Measurements from ENCODE around the gene AIFM2. TPM values are rescaled to one million over a fixed set of nuclear protein-coding genes. Genes with fewer than 3 reads are reported as not detected.

Gene AIFM2
- total and polyA plus RNA-seq, 11 donors: 12.9 to 31.8 (median 18.1) TPM

DNA sequence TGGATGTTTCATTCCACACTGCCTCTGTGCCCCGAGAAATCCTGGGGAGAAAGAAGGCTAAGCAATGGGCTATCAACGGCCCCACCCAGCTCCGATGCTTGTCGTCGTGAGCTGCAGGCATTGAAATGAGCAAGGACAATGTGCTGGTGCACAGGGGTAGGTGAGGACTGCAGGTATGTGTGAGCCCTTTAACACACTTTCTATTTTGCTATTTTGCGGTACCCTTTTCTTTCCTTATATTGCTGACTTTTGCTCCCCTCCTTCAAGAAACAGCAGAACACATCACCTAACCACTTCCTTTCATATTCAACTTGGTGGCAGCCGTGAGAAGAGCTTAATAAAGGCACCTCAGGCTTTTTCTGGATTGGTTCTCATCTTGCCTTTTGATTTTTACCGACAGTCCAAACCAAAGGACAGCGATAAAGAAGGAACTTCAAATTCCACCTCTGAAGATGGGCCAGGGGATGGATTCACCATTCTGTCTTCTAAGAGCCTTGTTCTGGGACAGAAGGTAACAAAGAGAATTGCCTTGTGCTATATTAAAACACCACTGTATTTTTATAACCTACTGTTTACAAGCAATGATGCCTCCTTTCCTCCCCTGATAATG, 39.2 kb downstream of the AIFM2 start:
- H3K27ac ChIP-seq: peak overlapping the region in 1 of 12 donors; percentile 13
- H3K4me1 ChIP-seq: no peaks in the 10 kb centered on the region
- no peaks in the 10 kb centered on the region for H3K9me3 ChIP-seq
- no peaks in the 10 kb centered on the region for H3K27me3 ChIP-seq
- ATAC-seq (no peak), DNase-seq (no peak)
- TF ChIP-seq, protein P1, sequence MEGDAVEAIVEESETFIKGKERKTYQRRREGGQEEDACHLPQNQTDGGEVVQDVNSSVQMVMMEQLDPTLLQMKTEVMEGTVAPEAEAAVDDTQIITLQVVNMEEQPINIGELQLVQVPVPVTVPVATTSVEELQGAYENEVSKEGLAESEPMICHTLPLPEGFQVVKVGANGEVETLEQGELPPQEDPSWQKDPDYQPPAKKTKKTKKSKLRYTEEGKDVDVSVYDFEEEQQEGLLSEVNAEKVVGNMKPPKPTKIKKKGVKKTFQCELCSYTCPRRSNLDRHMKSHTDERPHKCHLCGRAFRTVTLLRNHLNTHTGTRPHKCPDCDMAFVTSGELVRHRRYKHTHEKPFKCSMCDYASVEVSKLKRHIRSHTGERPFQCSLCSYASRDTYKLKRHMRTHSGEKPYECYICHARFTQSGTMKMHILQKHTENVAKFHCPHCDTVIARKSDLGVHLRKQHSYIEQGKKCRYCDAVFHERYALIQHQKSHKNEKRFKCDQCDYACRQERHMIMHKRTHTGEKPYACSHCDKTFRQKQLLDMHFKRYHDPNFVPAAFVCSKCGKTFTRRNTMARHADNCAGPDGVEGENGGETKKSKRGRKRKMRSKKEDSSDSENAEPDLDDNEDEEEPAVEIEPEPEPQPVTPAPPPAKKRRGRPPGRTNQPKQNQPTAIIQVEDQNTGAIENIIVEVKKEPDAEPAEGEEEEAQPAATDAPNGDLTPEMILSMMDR (IDR thresholded peaks at IDR 0.05): no peak
- no peak for TF ChIP-seq POLR2A (IDR thresholded peaks at IDR 0.05)
- WGBS, 4 donors: 91 to 97% (median 94%) methylated on average over 9 of the region's 9 CpGs
- intact Hi-C loops (cut with DNase I): no loop called here
- H3K36me3 ChIP-seq: peaks cover 0 to 69% (median 39%) of the 10 kb centered on the region in 9 donors
- peak overlapping the region in 1 of 12 donors; percentile 13 for H3K4me3 ChIP-seq

DNA sequence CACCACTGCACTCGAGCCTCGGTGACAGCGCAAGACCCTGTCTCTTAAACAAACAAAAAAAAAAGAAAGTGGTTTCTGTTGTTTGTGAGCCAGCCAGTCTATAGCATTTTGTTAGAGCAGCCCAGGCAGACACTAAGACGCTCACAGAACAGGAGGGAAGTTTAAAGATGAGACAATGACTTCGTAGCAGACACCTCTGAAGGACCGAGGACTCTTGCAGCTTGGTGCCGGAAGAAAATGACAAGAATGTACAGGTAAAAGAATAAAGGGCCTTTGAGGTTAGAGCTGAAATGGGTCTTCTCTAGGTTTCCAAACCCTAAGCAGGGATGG, 40.3 kb downstream of the AIFM2 start:
- DNase-seq (no peak), ATAC-seq (no peak)
- intact Hi-C loops (cut with DNase I): no loop called here
- no peak for TF ChIP-seq POLR2A (IDR thresholded peaks at IDR 0.05)
- Histone ChIP-seq H3K4me3 (peak overlapping the region in 1 of 12 donors; percentile 21), H3K9me3 (no peaks in the 10 kb centered on the region), H3K4me1 (no peaks in the 10 kb centered on the region), H3K27ac (peak overlapping the region in 1 of 12 donors; percentile 0), H3K36me3 (peaks cover 0 to 65% (median 39%) of the 10 kb centered on the region in 9 donors), H3K27me3 (no peaks in the 10 kb centered on the region)
- WGBS, 4 donors: 93 to 95% (median 94%) methylated on average over 7 of the region's 7 CpGs

GRCh38 chr10:70090951-70091350, 41.7 kb downstream of the AIFM2 start:
- ATAC-seq: no peak
- TF ChIP-seq POLR2A (IDR thresholded peaks at IDR 0.05): no peak
- TF ChIP-seq, protein P1 (IDR thresholded peaks at IDR 0.05): no peak
- WGBS, 4 donors: 95 to 97% (median 96%) methylated on average over 5 of the region's 5 CpGs
- DNase-seq: no peak
- H3K4me3 ChIP-seq: no peak overlapping the region
- H3K4me1 ChIP-seq: peaks cover 0 to 3% (median 0%) of the 10 kb centered on the region in 12 donors
- intact Hi-C loops (cut with DNase I): no loop called here
- no peaks in the 10 kb centered on the region for H3K9me3 ChIP-seq
- H3K27ac ChIP-seq: no peak overlapping the region
- H3K36me3 ChIP-seq: peaks cover 0 to 58% (median 39%) of the 10 kb centered on the region in 9 donors
- no peaks in the 10 kb centered on the region for H3K27me3 ChIP-seq

DNA sequence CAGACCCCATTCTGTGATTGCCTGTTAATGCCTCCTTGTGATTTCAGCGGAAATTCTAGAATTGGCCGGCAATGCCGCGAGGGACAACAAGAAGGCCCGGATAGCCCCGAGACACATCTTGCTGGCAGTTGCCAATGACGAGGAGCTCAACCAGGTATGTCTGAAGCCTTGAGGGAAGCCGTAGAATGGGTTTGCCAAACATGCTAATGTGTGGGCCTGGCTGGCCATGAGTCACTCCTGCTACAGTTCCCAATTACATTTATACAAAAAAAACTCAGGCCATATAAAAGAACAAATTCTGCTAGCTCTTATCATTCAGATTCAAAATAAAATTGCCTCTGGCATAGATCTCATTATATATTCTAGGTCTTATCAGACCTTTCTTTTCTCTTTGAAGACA, 42.6 kb downstream of the AIFM2 start:
- no peak for ATAC-seq
- Histone ChIP-seq H3K36me3 (peaks cover 0 to 52% (median 33%) of the 10 kb centered on the region in 9 donors), H3K9me3 (no peaks in the 10 kb centered on the region), H3K27ac (no peak overlapping the region), H3K27me3 (no peaks in the 10 kb centered on the region), H3K4me3 (no peak overlapping the region), H3K4me1 (peaks cover 0 to 3% (median 0%) of the 10 kb centered on the region in 12 donors)
- intact Hi-C loops (cut with DNase I): no loop called here
- TF ChIP-seq, protein P1 (IDR thresholded peaks at IDR 0.05): no peak
- no peak for TF ChIP-seq POLR2A (IDR thresholded peaks at IDR 0.05)
- DNase-seq: no peak
- WGBS, 4 donors: 96 to 98% (median 98%) methylated on average over 8 of the region's 8 CpGs

DNA sequence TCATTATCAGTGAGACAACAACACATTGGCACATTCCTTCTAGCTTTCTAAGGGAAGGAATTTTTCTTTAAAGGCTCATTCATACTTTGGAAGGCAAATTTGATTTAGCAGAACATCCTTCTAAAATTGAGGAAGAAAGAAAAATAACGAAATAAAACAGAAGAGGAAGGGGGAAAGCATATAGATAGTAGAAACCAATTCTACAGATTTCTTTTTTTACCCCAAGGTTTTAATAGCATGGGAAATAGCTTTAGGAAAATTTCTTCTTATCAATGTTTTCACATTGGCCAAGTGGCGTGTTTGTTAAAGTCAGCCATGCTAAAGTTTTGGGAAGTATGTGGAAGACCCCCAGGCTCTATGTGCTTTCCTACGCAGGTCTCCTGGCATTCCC, 44.3 kb downstream of the AIFM2 start:
- H3K4me3 ChIP-seq: no peak overlapping the region
- ATAC-seq: no peak
- TF ChIP-seq, protein P1 (IDR thresholded peaks at IDR 0.05): no peak
- TF ChIP-seq POLR2A (IDR thresholded peaks at IDR 0.05): no peak
- H3K4me1 ChIP-seq: peaks cover 0 to 3% (median 0%) of the 10 kb centered on the region in 12 donors
- intact Hi-C loops (cut with DNase I): no loop called here
- H3K27ac ChIP-seq: no peak overlapping the region
- H3K36me3 ChIP-seq: peaks cover 0 to 36% (median 18%) of the 10 kb centered on the region in 9 donors
- no peaks in the 10 kb centered on the region for H3K9me3 ChIP-seq
- no peaks in the 10 kb centered on the region for H3K27me3 ChIP-seq
- no peak for DNase-seq
- WGBS, 4 donors: 84 to 89% (median 87%) methylated on average over 3 of the region's 3 CpGs

All from heart left ventricle (tissue), 16 donors.